CD4-positive, alpha-beta T cell treated with Interleukin-6 at 100 ng/mL for 8 hours (primary cell): ENCODE measurements around the gene RANBP17.
"Not testable (repeated sequence)": the region's sequence is repeated elsewhere in the genome, so short reads cannot be mapped to it uniquely, and the experiment has no call there.

Experiments
- DNase-seq: peaks from one replicate; pipeline ENCODE4 v3.0.0-alpha.2; 2020; ENCODE audit warnings: mixed read lengths, low spot score

Gene RANBP17

GRCh38 chr5:170861917-170862766 lies at the start of gene RANBP17:
TSS of gene RANBP17 (plus strand) at chr5:170862018.
- no peak for DNase-seq

GRCh38 chr5:170813231-170813630 lies 48.6 kb upstream of the RANBP17 start:
- no peak for DNase-seq

GRCh38 chr5:170817195-170817594 lies 44.6 kb upstream of the RANBP17 start:
- DNase-seq, result no peak

- DNase-seq, result no peak
Observed at GRCh38 chr5:170818232-170818631, 43.6 kb upstream of the RANBP17 start.

- DNase-seq, result no peak
Observed at GRCh38 chr5:170819824-170820223, 42.0 kb upstream of the RANBP17 start.

- no peak for DNase-seq
Observed at GRCh38 chr5:170821257-170821800, 40.5 kb upstream of the RANBP17 start.

GRCh38 chr5:170826117-170826516 lies 35.7 kb upstream of the RANBP17 start:
- DNase-seq, result no peak

- DNase-seq, result no peak
Observed at GRCh38 chr5:170832241-170832640, 29.6 kb upstream of the RANBP17 start.

- not testable (repeated sequence) for DNase-seq
Observed at GRCh38 chr5:170833981-170834380, 27.8 kb upstream of the RANBP17 start.

GRCh38 chr5:170836226-170836625 lies 25.6 kb upstream of the RANBP17 start:
- no peak for DNase-seq

GRCh38 chr5:170843870-170844269 lies 17.9 kb upstream of the RANBP17 start:
- no peak for DNase-seq

- DNase-seq, result no peak
Observed at GRCh38 chr5:170844651-170845050, 17.2 kb upstream of the RANBP17 start.

GRCh38 chr5:170846416-170846815 lies 15.4 kb upstream of the RANBP17 start:
- DNase-seq, result no peak

GRCh38 chr5:170846846-170847245 lies 15.0 kb upstream of the RANBP17 start:
- DNase-seq, result no peak

- no peak for DNase-seq
Observed at GRCh38 chr5:170848033-170848432, 13.8 kb upstream of the RANBP17 start.

- no peak for DNase-seq
Observed at GRCh38 chr5:170849374-170849773, 12.4 kb upstream of the RANBP17 start.

- no peak for DNase-seq
Observed at GRCh38 chr5:170854566-170854965, 7.3 kb upstream of the RANBP17 start.

- DNase-seq, result no peak
Observed at GRCh38 chr5:170857066-170857465, 4.8 kb upstream of the RANBP17 start.

- DNase-seq, result no peak
Observed at GRCh38 chr5:170860415-170860814, 1.4 kb upstream of the RANBP17 start.

GRCh38 chr5:170860818-170861666 lies 776 bp upstream of the RANBP17 start:
- no peak for DNase-seq

GRCh38 chr5:170861667-170861916 lies 226 bp upstream of the RANBP17 start:
- no peak for DNase-seq

- no peak for DNase-seq
Observed at GRCh38 chr5:170863646-170864045, 1.8 kb downstream of the RANBP17 start.

GRCh38 chr5:170865622-170866021 lies 3.8 kb downstream of the RANBP17 start:
- no peak for DNase-seq
